Measurements from ENCODE around the gene CXADR. TPM values are rescaled to one million over a fixed set of nuclear protein-coding genes. Genes with fewer than 3 reads are reported as not detected.

Gene CXADR
- total RNA-seq, 1 experiment from 2014 or later, result 24.7 TPM

DNA sequence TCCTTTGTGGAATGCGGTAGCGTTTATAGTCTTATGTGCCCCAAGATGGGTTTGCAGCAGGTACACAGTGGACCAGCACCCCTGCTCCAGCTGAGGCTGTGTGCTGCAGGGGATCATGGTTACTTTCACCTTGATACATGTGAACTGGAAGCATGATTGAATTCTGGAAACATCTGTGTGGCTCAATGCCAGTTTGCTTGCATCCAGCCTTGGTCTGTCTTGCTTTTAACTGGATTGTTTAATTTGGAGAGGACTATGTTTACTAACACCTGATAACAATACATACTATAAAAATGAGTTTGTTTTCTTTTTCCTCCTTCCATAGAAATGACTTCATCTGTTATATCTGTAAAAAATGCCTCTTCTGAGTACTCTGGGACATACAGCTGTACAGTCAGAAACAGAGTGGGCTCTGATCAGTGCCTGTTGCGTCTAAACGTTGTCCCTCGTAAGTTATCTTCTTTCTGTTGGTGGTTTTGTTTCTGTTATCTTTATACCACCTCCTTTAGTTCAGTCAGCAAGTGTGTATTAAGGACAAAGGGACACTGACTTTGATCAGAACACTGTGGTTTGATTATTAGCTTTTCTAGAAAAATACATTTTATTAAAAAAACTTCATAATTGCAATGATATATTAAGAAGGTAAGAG is 47.7 kb downstream of the CXADR start:
- intact Hi-C loops (cut with micrococcal nuclease; ENCODE audit: unreplicated experiment), result no loop called here
- no peaks in the 10 kb centered on the region for H3K9me3 ChIP-seq (ENCODE audit: control insufficient read depth, insufficient read depth, low read depth, low read length)
- H3K4me3 ChIP-seq (ENCODE audit: low read depth in 2 of 2, low read length in 2 of 2), result no peak overlapping the region
- H3K36me3 ChIP-seq (ENCODE audit: control insufficient read depth, insufficient read depth, low read length), result no peaks in the 10 kb centered on the region; the same call in 1 of the 2 replicates
- TF ChIP-seq SIN3A (IDR thresholded peaks at IDR 0.05; ENCODE audit: borderline replicate concordance, insufficient read depth, low read depth, low read length) (no peak), TCF7L2 (IDR thresholded peaks at IDR 0.05; ENCODE audit: low read depth, low read length) (no peak)
- TF ChIP-seq, protein P1, sequence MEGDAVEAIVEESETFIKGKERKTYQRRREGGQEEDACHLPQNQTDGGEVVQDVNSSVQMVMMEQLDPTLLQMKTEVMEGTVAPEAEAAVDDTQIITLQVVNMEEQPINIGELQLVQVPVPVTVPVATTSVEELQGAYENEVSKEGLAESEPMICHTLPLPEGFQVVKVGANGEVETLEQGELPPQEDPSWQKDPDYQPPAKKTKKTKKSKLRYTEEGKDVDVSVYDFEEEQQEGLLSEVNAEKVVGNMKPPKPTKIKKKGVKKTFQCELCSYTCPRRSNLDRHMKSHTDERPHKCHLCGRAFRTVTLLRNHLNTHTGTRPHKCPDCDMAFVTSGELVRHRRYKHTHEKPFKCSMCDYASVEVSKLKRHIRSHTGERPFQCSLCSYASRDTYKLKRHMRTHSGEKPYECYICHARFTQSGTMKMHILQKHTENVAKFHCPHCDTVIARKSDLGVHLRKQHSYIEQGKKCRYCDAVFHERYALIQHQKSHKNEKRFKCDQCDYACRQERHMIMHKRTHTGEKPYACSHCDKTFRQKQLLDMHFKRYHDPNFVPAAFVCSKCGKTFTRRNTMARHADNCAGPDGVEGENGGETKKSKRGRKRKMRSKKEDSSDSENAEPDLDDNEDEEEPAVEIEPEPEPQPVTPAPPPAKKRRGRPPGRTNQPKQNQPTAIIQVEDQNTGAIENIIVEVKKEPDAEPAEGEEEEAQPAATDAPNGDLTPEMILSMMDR (IDR thresholded peaks at IDR 0.05), result no peak
- TF ChIP-seq, protein P2, sequence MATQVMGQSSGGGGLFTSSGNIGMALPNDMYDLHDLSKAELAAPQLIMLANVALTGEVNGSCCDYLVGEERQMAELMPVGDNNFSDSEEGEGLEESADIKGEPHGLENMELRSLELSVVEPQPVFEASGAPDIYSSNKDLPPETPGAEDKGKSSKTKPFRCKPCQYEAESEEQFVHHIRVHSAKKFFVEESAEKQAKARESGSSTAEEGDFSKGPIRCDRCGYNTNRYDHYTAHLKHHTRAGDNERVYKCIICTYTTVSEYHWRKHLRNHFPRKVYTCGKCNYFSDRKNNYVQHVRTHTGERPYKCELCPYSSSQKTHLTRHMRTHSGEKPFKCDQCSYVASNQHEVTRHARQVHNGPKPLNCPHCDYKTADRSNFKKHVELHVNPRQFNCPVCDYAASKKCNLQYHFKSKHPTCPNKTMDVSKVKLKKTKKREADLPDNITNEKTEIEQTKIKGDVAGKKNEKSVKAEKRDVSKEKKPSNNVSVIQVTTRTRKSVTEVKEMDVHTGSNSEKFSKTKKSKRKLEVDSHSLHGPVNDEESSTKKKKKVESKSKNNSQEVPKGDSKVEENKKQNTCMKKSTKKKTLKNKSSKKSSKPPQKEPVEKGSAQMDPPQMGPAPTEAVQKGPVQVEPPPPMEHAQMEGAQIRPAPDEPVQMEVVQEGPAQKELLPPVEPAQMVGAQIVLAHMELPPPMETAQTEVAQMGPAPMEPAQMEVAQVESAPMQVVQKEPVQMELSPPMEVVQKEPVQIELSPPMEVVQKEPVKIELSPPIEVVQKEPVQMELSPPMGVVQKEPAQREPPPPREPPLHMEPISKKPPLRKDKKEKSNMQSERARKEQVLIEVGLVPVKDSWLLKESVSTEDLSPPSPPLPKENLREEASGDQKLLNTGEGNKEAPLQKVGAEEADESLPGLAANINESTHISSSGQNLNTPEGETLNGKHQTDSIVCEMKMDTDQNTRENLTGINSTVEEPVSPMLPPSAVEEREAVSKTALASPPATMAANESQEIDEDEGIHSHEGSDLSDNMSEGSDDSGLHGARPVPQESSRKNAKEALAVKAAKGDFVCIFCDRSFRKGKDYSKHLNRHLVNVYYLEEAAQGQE (IDR thresholded peaks at IDR 0.05; ENCODE audit: insufficient read depth in 1 of 2, low read depth in 2 of 2, low read length in 1 of 2), result no peak
- ChIA-PET POLR2A (no interaction called here), CTCF (no interaction called here)
- peaks cover 5% of the 10 kb centered on the region for H3K4me1 ChIP-seq (ENCODE audit: control insufficient read depth, insufficient read depth, low read length)
- no peak overlapping the region for H3K27ac ChIP-seq (ENCODE audit: low read length)
- ATAC-seq, result no peak
- in situ Hi-C loops (cut with HindIII; ENCODE audit: low pct_unique_long_range_greater_than_20kb, low sequenced_read_pairs), result no loop called here
- no TSS peak for BruUV-seq (replicated peaks)
- H3K27me3 ChIP-seq (ENCODE audit: control insufficient read depth, insufficient read depth, low read length), result no peaks in the 10 kb centered on the region
- DNase-seq (ENCODE audit: low read depth, low spot score), result no peak

DNA sequence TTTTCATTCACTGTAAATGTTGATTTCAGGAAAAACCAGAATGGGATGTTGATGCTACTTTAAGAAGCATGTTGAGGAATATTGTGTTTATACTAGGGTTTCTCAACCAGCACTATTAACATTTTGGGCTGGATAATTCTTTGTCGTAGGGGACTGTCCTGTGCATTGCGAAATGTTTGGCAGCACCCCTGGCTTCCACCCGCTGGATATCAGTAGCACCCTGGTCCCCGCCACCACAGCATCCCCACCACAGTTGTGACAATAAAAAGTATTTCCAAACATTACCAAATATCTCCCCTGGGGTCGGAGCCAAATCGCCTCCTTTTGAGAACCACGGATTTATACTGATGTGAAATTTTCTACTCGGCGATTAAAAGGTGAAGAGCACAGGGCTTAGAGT is 57.9 kb downstream of the CXADR start:
- intact Hi-C loops (cut with micrococcal nuclease; ENCODE audit: unreplicated experiment), result no loop called here
- H3K27ac ChIP-seq (ENCODE audit: low read length), result no peak overlapping the region
- BruUV-seq (replicated peaks), result no TSS peak
- ChIA-PET CTCF (no interaction called here), POLR2A (no interaction called here)
- H3K4me3 ChIP-seq (ENCODE audit: low read depth in 2 of 2, low read length in 2 of 2), result no peak overlapping the region
- H3K4me1 ChIP-seq (ENCODE audit: control insufficient read depth, insufficient read depth, low read length), result no peaks in the 10 kb centered on the region
- in situ Hi-C loops (cut with HindIII; ENCODE audit: low pct_unique_long_range_greater_than_20kb, low sequenced_read_pairs), result no loop called here
- H3K9me3 ChIP-seq (ENCODE audit: control insufficient read depth, insufficient read depth, low read depth, low read length), result no peaks in the 10 kb centered on the region
- no peaks in the 10 kb centered on the region for H3K27me3 ChIP-seq (ENCODE audit: control insufficient read depth, insufficient read depth, low read length)
- TF ChIP-seq, protein P2 (IDR thresholded peaks at IDR 0.05; ENCODE audit: insufficient read depth in 1 of 2, low read depth in 2 of 2, low read length in 1 of 2), result no peak
- TF ChIP-seq TCF7L2 (IDR thresholded peaks at IDR 0.05; ENCODE audit: low read depth, low read length), result no peak
- TF ChIP-seq POLR2AphosphoS5 (IDR thresholded peaks at IDR 0.05; ENCODE audit: low read depth, low read length), result no peak
- TF ChIP-seq, protein P1 (IDR thresholded peaks at IDR 0.05), result no peak
- TF ChIP-seq SIN3A (IDR thresholded peaks at IDR 0.05; ENCODE audit: borderline replicate concordance, insufficient read depth, low read depth, low read length), result no peak
- no peaks in the 10 kb centered on the region for H3K36me3 ChIP-seq (ENCODE audit: control insufficient read depth, insufficient read depth, low read length)
- DNase-seq (ENCODE audit: low read depth, low spot score) (no peak), ATAC-seq (no peak)
